ENCODE results near the gene ZPBP. TPM values are rescaled to one million over a fixed set of nuclear protein-coding genes. Genes with fewer than 3 reads are reported as not detected.

ZPBP gene
- total RNA-seq, 1 donor from 2014 or later, result not detected

- DNase-seq, result no peak
Observed at GRCh38 chr7:50037086-50037485, 56.0 kb downstream of the ZPBP start.

GRCh38 chr7:50022991-50023390 is 70.1 kb downstream of the ZPBP start:
- DNase-seq, result no peak

- no peak for DNase-seq
Observed at GRCh38 chr7:50022451-50022850, 70.6 kb downstream of the ZPBP start.

GRCh38 chr7:49995681-49996080 is 97.4 kb downstream of the ZPBP start:
- no peak for DNase-seq

GRCh38 chr7:49986191-49986590 is 106.9 kb downstream of the ZPBP start:
- no peak for DNase-seq

- DNase-seq, result no peak
Observed at GRCh38 chr7:49980465-49980864, 112.6 kb downstream of the ZPBP start.

- no peak for DNase-seq
Observed at GRCh38 chr7:49976238-49976637, 116.8 kb downstream of the ZPBP start.

GRCh38 chr7:49974035-49974434 is 119.0 kb downstream of the ZPBP start:
- DNase-seq, result no peak

GRCh38 chr7:49937608-49938007 is 155.4 kb downstream of the ZPBP start:
- no peak for DNase-seq

- no peak for DNase-seq
Observed at GRCh38 chr7:49931627-49932026, 161.4 kb downstream of the ZPBP start.

GRCh38 chr7:49928787-49929186 is 164.3 kb downstream of the ZPBP start:
- no peak for DNase-seq

- no peak for DNase-seq
Observed at GRCh38 chr7:49927631-49928030, 165.4 kb downstream of the ZPBP start.

GRCh38 chr7:49926720-49927119 is 166.3 kb downstream of the ZPBP start:
- DNase-seq, result no peak

- no peak for DNase-seq
Observed at GRCh38 chr7:49911909-49912308, 181.1 kb downstream of the ZPBP start.

- no peak for DNase-seq
Observed at GRCh38 chr7:49894543-49894942, 198.5 kb downstream of the ZPBP start.

- DNase-seq, result no peak
Observed at GRCh38 chr7:49893131-49893530, 199.9 kb downstream of the ZPBP start.

GRCh38 chr7:49892481-49892880 is 200.6 kb downstream of the ZPBP start:
- DNase-seq, result no peak

Other genes with a start within 250 kb of the ZPBP start
- gene IKZF1, start 211.5 kb upstream of the ZPBP start, total RNA-seq, result 0.17 TPM in 1 of 2 replicates, not detected in the other